ENCODE data around the gene ICAM2.

GRCh38 chr17:64008830-64009229 lies 11.6 kb downstream of the ICAM2 start:
- TF ChIP-seq CTCF (IDR thresholded peaks at IDR 0.05): no peak
- no peak for TF ChIP-seq POLR2A (IDR thresholded peaks at IDR 0.05)
